GM19239 (cell line): Measurements from ENCODE around the gene SAFB.
A peak's percentile ranks its signal among the peaks of the same experiment; 100 is the strongest.

Source experiments
- DNase-seq: peaks from one replicate; pipeline ENCODE4 v3.0.0; 2011; ENCODE audit warnings: low spot score; ENCODE audit not compliant: insufficient read length
- FAIRE-seq: peaks from 2 replicates; lab custom pipeline; 2011; peaks lifted over from hg19 to GRCh38; lab: Jason Lieb, UNC

The SAFB gene

GRCh38 chr19:5624741-5625278 is 1.9 kb downstream of the SAFB start:
- FAIRE-seq = peak; percentile 21
- DNase-seq = no peak

- DNase-seq (no peak), FAIRE-seq (no peak)
Observed at GRCh38 chr19:5625641-5626040, 2.8 kb downstream of the SAFB start.

DNA sequence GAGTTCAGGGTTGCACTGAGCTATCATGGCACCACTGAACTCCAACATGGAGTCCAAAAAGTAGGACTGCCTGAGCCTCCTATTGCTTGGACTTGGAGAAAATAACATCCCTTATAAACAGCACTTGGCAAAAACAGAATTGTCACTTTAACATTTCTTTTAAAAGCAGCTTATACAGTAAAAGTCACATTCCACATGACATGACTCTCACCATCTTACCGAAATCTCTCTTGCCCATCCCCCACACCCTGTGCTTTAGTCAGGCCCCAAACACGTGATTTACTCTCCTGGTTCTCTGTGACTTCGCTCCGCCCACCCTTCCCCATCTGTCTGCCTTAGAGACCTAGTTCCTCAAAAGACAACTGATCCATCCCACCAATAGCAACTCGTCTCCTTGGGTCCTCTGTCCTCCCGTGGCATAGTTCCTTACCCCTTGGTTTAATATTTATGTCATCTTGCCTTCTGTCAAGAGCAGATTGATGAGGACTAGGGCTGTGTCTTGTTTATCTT is 4.6 kb downstream of the SAFB start:
- FAIRE-seq (peak; percentile 87), DNase-seq (peak; percentile 33)

- DNase-seq (no peak), FAIRE-seq (no peak)
Observed at GRCh38 chr19:5628461-5628860, 5.6 kb downstream of the SAFB start.

- no peak for DNase-seq
- FAIRE-seq = no peak
Observed at GRCh38 chr19:5628919-5629481, 6.1 kb downstream of the SAFB start.

- FAIRE-seq (no peak), DNase-seq (no peak)
Observed at GRCh38 chr19:5631567-5632240, 8.8 kb downstream of the SAFB start.

DNA sequence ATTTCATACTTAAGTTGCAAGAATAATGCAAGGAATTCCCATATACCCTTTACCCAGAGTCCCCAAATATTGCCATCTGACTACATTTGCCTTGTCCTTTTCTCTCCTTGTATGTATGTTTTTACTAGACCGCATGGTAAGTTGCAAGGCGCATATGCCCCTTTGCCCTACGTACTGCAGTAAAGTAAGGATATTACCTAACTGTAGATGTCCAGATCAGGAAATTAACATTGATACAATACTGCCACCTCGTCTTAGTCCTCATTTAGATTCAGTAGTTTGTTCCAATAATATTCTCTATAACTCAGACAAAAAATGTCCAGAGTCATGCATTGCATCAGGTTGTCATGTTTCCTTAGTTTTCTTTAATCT is 9.3 kb downstream of the SAFB start:
- DNase-seq (no peak), FAIRE-seq (no peak)

DNA sequence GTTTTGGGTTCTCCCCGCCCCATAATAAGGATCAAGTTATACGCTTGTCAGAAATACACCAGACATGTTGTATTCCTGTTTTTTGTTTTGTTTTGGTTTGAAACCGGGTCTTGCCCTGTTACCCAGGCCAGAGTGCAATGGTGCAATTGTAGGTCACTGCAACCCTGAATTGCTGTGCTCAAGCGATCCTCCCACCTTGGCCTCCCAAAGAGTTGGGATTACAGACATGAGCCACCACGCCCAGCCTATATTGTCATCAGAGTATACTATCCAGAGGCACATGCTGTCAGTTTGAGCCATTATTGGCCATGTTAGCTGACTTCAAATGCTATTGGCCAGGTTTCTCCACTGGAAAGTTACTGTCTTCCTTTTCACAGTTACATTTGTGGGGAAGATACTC is 9.8 kb downstream of the SAFB start:
- FAIRE-seq (no peak), DNase-seq (no peak)

GRCh38 chr19:5635427-5635826 is 12.5 kb downstream of the SAFB start:
- FAIRE-seq (no peak), DNase-seq (no peak)

DNA sequence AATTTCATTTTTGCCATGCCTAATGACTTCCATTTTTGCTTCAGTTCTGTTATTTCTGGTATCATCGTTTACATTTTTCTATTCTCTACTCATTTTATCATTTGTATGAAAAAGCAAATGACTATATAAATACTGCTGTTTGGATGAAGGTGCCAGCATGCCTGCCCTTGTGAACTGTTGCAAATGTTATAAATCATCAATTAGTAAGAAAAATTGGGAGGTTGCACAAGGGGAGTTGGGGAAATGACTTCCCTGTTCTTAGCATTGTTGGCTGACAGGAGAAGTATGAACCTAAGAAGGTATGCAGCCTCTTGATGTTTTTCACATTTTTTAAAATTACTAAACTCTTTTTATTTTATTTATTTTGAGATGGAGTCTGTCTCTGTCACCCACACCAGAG is 15.1 kb downstream of the SAFB start:
- no peak for FAIRE-seq

DNA sequence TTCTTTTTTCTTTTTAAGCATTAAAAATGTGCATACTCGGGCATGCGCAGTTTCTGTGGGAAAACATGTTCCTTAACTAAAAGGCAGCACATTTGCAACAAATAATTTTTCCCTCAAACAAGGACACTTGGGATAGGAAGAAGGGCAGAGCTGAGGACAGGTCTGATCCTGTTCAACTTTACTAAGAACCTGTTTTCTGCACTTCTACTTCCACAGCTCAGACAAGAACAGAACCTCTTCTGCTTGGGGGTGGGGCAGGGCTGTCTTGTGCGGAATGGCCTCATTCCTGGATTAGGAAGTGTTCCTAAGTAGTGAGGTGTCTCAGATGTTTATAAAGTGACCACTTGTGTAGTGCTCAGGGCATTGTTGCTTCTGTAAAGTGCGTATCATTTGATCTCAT is 18.3 kb downstream of the SAFB start:
- no peak for DNase-seq
- no peak for FAIRE-seq

More for the DNA sequence above, 15.1 kb downstream of the SAFB start:
- DNase-seq = no peak

GRCh38 chr19:5642204-5642603 is 19.3 kb downstream of the SAFB start:
- FAIRE-seq (no peak), DNase-seq (no peak)

DNA sequence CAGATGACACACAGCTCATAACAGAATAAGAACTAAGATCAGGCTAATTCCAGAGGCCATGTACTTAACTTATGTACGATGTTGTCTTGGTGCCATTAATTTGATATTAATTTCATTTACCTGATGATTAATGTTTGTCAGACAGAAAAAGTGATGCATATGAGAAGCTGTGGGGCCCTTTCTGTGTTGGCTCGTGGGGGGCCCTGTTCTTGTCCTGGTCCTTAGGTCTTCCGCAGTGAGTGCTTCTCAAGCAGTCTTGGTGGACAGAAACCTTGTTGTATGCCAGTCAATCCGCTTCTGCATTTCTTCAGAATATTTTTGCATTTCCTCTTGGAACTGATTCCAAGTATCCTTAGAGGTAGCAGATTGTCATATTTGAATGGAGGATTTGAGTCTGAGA is 20.2 kb downstream of the SAFB start:
- FAIRE-seq = no peak
- no peak for DNase-seq

GRCh38 chr19:5644037-5644436 is 21.2 kb downstream of the SAFB start:
- FAIRE-seq (no peak), DNase-seq (no peak)

DNA sequence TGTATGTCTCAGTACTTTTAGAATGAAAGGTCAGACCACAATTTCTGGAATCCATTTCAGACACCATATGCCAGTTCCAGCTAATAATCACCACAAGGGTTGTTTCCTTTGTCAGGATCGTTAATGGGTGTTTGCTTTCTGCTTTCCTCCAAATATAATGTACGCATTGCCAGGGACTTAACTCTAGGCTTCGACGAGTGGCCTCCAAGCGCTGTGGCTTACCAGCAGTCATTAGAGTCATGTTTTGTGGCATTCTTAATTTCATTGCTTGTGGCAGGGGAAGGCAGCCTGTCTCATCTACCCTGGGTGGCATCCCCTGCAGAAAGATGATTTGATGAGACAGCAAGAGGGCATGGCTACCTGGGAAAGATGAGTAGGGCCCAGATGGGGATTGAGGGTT is 22.5 kb downstream of the SAFB start:
- FAIRE-seq = peak; percentile 44

DNA sequence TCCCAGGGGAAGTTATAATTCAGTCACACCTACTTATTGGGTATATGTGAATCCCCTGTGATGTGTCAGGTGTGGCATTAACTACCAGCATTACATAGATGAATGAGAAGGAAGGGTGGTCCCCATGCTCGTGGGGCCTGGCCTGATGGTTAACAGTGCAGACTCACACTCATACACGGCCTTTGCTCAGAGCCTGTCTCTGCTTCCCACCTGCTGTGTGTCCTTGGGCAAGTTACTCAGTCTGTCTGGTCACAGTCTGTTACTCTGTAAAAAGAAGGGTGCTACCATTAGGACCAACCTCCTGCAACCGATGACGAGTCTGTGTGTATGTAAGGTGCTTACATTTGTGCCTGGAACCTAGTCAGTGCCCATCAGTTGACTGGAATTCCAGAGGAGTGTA is 23.8 kb downstream of the SAFB start:
- DNase-seq (no peak), FAIRE-seq (no peak)

More for the DNA sequence above, 22.5 kb downstream of the SAFB start:
- no peak for DNase-seq

- no peak for FAIRE-seq
- DNase-seq = no peak
Observed at GRCh38 chr19:5648464-5648863, 25.6 kb downstream of the SAFB start.

DNA sequence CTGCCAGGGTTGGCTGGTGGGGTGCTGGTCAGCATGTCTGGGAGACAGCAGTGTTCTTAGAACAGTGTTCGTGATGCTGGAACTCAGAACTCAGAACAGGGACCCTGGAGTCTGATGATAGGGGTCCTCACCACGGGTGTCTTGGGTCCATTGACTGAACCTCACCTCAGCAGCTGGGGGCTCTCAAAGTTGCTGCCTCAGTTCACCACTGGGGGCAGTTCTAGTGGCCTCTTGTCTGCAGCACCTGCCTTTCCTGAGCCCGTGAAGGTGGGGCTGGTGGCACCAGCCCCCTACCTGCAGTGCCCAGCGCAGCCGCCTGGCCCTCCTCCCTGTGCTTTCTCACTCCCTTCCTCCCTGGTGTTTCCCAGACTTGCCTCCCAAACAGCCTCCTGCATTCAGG is 28.5 kb downstream of the SAFB start:
- no peak for DNase-seq

DNA sequence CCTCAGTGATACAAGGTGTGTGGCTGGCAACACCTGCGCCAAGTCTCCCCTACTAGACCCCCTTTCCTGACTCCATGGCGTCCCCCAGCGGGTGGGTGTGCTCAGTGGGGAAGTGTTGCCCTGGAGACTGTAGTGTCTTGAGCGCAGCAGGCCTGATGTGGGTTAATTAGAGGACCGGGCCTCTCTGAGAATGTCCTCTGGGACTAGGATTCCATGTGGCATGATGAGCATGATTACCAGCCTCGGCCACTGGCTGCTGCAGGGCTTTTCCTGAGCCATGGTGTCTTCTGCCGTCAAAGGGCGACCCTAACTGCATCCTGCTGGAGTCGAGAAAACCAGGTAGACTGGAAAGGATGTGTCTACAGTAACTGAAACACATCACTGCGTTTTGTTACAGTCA is 29.4 kb downstream of the SAFB start:
- FAIRE-seq (no peak), DNase-seq (no peak)

More for the DNA sequence above, 28.5 kb downstream of the SAFB start:
- FAIRE-seq = no peak

DNA sequence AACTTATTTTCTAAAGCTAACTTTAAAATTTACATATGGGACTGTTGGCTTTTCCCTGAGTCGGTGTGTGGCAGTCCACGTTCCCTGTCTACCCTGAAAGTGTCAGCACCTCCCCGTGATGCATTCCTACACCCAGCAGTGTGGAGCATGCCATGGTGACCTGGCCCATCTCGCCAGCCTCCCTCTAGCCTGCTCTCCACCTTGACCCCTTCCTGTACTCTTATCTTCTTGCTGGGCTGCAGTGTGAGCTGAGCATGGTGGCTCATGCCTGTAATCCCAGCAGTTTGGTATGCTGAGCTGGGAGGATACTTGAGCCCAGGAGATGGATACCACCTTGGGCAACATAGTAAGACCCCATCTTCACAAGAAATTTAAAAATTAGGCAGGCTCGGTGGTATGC is 32.0 kb downstream of the SAFB start:
- FAIRE-seq = no peak
- DNase-seq = no peak

DNA sequence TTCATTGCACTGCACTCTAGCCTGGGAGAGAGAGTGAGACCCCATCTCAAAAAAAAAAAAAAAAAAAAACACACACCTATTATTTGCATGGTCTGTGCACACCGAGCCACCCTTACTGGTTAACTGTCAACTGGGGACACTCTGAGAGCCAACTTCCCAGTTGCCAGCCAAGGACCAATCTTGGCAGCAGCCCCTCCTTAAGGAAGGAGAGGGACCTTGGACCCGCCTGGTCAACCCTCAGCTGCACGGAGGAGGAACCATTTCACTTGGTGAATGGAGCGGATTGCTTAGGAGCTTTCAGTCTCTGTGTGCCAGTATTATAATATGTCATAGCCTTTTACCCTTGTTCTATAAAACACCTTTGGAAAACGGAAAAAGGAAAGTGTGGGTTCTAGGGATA is 32.5 kb downstream of the SAFB start:
- no peak for FAIRE-seq
- no peak for DNase-seq

DNA sequence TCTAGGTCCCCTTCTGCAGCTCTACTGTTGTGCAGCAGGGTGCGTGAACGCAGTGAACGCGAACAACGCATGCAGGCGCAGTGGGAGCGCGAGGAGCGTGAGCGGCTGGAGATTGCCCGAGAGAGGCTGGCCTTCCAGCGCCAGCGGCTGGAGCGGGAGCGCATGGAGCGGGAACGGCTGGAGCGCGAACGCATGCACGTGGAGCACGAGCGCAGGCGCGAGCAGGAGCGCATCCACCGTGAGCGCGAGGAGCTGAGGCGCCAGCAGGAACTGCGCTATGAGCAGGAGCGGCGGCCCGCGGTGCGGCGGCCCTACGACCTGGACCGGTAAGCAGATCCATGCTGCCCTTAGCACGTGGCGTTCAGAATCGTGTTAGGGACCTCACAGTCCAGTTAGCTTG is 38.6 kb downstream of the SAFB start:
- FAIRE-seq (no peak), DNase-seq (no peak)
